B cell (primary cell): ENCODE data around the gene ZNF562.

ENCODE experiments used
- CTCF ChIP-seq: fragments of 200-600 bp; IDR thresholded peaks from one replicate; pipeline ENCODE4 v1.8.0; 2022; ENCODE audit warnings: antibody characterized with exemption, mild to moderate bottlenecking
- EZH2 ChIP-seq: IDR thresholded peaks from 2 replicates; pipeline ENCODE4 v1.6.1; 2012; ENCODE audit warnings: borderline replicate concordance, low read depth, mild to moderate bottlenecking, moderate library complexity, low read length; ENCODE audit not compliant: insufficient read depth, poor library complexity, severe bottlenecking

- TF ChIP-seq CTCF (no peak), EZH2 (no peak)
Measured at GRCh38 chr19:9627856-9628255, 47.0 kb downstream of the ZNF562 start.
